HG03439 (cell line): ENCODE data around the gene MAP3K2.
A peak's percentile ranks its signal among the peaks of the same experiment; 100 is the strongest.
"Not testable (repeated sequence)": the region's sequence is repeated elsewhere in the genome, so short reads cannot be mapped to it uniquely, and the experiment has no call there.

Experiments
- ATAC-seq: cut with Tn5 transposase; IDR thresholded peaks from one replicate; pipeline ENCODE4 v1.9.1; 2021; ENCODE audit warnings: mild to moderate bottlenecking, moderate library complexity; ENCODE audit not compliant: unreplicated experiment

Gene MAP3K2

DNA sequence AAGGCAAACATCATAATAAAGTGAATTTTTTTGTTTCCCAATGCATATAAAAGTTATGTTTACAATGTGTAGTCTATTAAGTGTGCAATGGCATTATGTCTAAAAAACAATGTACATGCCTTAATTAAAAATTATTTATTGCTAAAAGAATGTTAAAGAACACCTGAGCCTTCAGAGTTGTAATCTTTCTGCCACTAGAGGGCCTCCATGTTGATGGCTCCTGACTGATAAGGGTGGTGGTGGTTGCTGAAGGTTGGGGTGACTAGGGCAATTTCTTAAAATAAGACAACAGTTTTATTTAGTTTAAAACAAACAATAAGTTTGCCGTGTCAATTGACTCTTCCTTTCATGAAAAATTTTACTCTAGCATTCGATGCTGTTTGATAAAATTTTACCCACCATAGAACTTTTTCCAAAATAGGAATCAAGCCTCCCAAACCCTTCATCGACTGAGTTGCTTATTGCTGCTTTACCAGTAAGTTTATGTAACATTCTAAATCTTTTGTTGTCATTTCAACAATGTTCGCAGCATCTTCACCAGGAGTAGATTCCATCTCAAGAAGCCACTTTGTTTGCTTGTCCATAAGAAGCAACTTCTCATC, 32.3 kb downstream of the MAP3K2 start:
- no peak for ATAC-seq

DNA sequence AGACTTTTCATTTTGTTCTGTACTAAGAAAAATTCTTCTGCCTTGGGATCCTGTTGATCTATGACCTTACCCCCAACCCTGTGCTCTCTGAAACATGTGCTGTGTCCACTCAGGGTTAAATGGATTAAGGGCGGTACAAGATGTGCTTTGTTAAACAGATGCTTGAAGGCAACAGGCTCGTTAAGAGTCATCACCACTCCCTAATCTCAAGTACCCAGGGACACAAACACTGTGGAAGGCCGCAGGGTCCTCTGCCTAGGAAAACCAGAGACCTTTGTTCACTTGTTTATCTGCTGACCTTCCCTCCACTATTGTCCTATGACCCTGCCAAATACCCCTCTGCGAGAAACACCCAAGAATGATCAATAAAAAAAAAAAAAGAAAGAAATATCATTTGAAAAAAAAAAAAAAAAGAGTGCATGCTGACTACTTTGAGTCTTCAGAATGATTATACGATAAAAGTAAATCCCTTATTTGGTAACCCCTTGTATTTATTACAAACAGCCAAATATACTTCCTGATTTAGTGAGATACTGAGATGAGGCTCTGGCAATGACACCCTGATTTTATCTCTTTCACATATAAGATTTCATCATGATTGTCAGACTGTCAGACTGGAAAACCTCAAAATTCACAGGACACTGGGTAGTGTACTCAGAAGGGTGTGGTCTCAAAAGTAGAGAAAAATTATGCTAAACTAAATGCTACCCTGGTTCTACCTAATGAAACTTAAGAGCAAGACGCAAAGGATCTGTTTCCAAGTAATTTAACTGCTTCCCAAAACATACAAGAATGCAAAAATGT, 33.7 kb downstream of the MAP3K2 start:
- not testable (repeated sequence) for ATAC-seq

DNA sequence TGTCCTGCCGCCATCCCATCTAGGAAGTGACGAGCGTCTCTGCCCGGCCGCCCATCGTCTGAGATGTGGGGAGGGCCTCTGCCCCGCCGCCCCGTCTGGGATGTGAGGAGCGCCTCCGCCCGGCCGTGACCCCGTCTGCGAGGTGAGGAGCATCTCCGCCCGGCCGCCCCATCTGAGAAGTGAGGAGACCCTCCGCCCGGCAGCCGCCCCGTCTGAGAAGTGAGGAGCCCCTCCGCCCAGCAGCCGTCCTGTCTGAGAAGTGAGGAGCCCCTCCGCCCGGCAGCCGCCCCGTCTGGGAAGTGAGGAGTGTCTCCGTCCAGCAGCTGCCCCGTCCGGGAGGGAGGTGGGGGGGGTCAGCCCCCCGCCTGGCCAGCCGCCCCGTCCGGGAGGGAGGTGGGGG, 34.6 kb downstream of the MAP3K2 start:
- ATAC-seq: not testable (repeated sequence)

DNA sequence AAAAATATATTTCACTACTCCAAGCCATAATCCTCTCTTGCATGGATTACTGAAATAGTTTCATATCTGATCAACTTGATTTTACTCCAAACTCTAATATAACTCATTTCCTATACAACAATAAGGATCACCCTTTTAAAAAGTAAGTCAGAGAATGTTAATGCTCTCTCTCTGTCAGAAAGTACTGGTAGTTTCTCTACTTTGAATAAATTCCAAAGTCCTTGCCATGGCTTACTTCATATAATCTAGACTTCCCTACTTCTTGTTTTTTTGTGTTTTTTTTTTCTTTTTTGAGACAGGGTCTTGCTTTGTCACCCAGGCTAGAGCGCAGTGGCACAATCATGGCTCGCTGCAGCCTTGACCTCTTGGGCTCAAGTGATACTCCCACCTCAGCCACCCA, 36.2 kb downstream of the MAP3K2 start:
- no peak for ATAC-seq

DNA sequence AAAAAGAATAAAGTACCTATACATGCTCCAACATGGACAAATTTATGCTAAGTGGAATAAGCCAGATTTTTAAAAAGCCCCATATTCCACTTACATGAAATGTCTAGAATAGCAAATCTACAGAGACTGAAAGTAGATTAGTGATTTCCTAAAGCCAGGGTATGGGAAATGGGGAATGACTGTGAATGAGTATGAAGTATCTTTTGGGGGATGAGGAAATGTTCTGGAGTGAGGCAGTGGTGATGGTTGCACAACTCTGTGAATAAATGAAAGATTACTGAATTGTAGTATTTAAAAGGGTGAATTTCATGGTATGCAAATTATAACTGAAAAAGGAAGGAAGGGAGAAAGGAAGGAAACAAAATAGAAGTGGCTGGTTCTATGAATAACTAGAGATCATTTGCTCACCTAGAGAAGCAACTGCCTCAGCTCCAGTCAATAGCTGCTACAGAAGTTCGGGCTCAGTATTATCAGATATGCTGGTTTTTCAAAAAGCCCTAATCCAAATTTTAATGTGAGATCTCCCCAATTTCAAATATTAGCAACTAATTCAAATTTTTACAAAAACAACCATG, 39.3 kb downstream of the MAP3K2 start:
- ATAC-seq: no peak

DNA sequence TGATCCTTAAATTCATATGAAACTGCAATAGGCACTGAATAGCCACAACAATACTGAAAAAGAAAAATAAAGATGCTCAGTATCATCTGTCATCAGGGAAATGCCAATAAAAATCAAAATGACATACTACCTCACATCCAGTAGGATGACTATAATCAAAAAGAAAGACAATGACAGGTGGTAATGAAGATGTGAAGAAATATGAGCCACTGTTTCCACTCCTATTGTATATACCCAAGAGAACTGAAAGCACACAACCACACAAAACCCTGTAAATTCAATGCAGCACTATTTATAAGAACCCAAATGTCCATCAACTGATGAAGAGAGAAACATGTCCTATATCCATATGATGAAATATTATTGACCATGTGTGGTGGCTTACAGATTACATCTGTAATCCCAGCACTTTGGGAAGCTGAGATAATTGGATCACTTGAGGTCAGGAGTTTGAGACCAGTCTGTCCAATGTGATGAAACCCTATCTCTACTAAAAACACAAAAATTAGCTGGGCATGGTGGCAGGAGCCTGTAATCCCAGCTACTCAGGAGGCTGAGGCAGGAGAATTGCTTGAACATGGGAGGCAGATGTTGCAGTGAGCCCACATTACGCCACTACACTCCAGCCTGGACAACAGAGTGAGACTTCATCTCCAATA, 39.9 kb downstream of the MAP3K2 start:
- no peak for ATAC-seq

DNA sequence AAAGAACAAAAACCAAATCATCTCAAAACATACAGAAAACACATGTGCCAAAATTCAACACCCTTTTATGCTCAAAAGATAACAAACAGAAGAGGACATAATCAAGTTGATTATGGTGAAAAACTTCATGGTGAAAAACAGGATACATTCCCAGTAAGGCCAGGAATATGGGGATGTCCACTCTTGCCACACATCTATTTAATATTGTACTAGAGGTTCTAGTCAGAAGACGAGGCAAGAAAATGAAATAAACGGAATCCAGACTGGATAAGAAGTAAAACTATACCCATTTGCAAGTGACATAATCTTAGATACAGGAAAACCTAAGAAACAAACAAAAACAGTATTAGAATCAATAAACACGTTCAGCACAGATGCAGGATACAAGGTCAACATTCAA, 40.8 kb downstream of the MAP3K2 start:
- no peak for ATAC-seq

DNA sequence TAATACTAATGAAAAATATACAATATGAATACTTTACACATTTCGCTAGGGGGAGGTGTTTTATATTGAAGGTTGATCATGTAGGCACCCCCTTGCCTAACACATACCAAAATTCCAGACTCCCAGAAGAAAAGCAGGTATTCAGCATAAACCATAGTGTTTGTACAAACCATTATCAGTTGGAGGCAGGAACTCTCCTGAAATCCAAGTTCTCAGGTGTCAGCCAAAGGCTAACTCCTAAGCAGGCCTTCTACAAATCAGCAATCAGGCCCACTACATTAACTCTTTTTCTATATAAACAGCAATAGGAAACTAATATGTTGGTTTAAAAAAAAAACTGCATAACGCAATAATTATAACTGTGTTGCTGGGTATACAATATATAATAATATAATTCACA, 44.5 kb downstream of the MAP3K2 start:
- no peak for ATAC-seq

DNA sequence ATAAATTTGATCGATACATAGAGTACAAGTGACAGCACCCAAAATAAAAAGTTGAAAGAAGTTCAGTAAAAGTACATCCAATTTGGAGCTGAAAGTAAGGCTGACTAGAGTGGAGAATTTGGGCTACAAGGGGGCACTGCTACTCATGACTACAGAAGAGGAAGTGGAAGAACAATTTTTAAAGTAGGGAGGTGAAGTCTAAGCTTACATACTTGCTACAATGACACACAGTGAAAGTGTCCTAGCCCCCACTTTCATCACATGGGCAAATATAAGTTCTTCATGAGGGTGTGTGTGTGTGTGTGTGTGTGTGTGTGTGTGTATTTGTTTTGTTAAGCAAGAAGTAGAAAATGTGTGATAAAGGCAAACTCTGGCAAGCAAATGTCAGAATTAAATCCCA, 45.7 kb downstream of the MAP3K2 start:
- ATAC-seq: no peak

DNA sequence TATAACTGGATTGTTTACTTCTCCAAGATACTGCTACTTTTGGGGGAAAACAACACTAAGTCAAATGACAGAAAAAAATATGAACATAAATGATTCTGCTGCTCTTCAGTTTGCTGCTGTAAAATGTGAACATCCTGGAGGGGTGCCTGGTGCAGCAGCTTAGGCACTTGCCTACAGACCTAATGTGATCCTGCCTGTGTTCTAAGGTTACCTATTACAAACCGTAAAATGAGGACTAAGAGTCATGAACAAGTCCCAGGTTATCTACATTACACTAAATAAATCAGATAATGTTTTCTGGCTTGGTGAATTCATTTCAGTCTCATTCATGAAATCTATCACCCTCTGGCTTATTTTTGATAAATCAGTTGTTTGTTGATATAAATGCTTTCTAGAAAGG, 55.4 kb downstream of the MAP3K2 start:
- ATAC-seq: no peak

DNA sequence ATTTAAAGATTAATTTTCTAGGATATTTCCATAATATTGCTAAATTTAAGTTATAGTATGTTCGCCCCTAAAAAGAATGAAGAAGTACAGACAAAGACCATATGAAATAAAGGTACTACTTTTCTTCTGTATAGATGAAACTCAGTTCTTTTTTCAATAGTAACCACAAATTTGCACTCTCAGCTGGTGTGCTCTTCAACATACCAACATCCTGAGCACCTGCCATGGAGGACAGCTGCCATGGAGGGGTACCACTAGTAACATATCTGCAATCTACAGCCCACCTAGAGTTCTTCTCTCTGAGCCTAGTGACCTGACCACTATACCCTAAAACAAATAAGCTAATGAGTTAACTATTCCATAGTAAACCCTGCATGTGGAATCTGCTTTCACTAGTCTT, 57.0 kb downstream of the MAP3K2 start:
- no peak for ATAC-seq

DNA sequence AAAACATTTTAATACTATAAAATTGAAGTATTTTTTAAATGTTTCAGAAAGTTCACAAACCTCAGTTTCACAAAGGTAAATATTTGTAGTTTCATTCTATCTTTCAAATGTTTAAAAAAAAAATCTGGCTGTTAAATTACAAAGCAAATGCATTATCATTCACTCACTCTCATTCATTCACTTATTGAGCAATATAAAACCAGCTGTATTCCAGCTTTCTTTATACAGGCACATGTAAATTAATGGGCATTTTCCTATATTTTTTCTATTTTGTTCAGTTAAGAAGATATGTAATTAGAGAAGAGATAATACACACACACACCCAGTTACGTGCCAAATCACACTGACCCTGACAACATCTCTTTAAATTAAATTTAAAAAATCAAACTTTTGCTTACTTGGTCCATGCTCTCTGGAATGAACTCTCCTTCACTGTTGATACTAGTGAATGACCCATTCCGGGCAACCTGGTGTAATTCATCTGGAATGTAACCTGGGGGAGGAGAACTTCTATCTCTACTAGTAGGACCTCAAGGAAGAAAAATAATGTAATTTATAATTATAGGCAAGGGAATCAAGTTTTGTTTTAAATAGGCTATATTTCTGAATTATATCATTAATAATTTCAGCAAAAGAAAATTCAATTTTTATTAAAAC, 61.4 kb downstream of the MAP3K2 start:
- ATAC-seq: no peak

DNA sequence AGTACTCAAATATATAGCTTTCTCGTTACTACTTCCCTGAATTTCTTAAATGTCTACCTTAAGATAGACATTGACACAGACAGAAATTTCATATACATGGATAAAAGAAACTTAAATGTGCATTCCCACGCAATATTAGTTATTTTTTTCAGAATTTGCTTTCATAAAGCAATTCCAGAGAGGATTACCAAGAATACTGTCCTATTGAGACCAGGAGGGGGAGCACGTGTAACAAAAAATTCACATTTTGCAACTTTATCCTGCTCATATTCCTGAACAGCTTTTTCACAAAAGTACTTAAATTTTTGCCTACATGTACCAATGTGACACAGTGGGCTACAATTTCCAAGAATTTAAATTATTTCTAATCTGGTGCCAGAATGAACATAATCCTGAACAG, 63.1 kb downstream of the MAP3K2 start:
- ATAC-seq: no peak

DNA sequence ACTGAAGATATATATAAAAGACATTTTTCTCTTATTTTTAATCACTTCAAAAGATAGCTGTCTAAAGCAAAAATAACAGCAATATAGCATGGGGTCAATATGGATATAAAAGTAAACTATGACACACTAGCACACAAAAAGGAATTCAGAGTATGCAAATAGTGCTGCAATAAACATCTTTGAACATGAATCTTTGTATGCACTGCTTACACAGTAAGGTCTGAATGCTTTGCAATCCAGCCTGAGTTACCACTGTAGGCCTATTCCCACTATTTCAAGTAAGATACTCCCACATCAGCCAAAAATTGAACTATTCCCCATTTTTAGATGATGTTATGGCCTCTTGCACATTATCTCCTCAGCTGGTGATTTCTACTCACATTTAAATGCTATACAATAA, 66.5 kb downstream of the MAP3K2 start:
- ATAC-seq: no peak

DNA sequence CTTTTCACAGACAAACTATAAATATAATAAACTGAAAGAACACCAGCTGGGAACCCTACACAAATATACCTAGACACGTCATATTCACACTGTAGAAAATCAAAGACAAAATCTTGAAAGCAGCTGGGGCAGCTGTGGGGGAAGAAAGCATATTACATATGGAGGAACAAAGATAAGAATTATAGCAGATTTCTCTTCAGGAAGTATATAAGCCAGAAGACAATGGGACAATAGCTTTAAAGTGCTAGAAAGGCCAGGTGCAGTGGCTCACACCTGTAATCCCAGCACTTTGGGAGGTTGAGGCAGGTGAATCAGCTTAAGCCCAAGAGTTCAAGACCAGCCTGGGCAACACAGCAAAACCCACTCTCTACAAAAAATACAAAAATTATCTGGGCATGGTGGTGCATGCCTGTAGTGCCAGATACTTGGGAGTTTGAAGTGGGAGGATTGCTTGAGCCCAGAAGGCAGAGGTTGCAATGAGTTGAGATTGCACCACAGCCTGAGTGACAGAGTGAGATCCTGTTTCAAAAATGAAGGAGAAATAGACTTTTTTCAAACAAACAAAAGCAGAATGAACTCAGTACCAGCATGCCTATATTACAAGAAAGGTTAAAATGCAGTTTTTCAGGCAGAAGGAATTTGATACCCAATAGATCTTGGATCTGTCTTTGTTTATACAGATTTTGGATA, 67.0 kb downstream of the MAP3K2 start:
- no peak for ATAC-seq

DNA sequence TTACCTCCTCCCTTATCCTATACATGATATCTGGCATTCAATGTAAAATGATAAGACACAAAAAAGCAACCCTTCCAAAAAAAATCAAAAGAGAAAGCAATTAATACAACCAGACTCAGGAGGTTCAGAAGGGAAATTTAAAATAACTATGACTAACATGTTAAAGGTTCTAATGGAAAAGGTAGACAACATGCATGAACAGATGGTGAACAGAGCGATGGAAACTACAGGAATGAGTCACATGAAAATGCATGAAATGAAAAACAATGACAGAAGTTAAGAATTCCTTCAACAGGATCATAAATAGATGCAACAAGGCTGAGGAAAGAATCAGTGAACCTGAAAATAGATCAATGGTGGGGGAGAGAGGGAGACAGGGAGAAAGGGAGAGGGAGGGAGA, 67.7 kb downstream of the MAP3K2 start:
- no peak for ATAC-seq

DNA sequence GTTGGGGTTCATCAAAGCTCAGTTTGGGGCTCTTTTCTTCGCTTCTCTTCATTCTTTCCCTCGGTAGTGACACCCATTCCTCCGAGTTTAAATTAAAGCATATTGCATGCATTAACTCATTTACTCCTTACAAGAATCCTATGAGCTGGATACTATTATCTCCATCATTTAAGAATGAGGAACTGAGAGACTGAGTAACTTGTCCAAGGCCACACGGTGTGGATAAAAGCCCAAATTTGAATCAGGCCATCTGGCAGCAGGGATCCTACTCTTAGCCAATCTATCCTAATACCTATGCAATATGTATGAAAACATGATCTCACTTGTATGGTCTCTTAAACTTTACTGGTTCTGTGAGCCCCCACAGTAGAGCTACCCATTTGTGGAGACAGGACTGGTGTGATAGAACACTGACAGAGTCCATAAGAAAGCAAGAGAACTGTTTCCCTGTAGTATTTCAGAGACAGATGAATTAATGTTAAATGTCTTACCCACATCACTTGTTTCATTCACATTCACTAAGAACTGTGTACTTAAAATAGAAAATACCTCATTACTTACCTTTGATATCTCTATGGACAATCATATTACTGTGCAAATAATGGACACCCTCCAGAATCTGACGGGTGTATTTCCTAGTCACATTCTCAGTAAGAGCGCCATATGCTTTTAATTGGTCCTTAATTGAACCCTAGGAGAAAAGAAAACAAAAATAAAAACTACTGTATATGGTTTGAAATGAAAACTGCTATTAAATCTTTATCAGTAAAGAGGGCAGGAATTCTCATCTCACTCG, 73.4 kb downstream of the MAP3K2 start:
- ATAC-seq: no peak

DNA sequence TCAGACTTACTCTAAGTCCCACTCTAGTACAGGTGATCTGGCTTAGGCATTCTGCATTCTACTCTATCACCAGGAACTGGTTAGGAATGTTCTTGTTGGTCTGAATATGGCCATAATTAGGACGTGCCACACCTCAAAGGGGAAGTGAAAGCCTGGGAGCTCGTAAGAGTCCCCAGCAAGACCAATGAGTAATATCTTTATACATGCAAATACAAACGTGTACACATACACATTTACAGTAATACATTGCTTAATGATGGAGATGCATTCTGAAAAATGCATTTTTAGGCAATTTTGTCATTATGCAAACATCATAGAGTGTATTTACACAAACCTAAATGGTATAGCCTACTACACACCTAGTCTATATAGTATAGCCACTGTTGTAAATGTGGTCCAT, 74.4 kb downstream of the MAP3K2 start:
- peak; percentile 90 for ATAC-seq

DNA sequence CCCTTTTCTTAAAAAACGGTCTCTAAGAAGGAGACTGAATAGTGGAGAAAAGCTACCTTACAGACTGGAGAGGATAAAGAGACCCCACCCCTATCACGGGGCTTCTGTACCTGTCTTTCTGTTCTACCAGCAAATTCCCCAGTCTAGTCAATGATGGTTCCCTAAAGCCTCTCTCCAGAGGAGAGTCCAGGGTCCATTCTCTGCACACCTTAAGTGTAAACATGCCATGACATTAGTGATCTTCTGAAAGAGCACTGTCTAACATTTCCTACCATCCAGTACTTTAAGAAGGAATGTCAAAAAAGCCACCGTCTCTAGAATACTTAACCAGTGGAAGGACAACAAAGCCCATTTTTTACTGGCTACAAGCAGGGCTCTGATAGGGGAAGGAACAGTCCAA, 76.8 kb downstream of the MAP3K2 start:
- ATAC-seq: no peak

DNA sequence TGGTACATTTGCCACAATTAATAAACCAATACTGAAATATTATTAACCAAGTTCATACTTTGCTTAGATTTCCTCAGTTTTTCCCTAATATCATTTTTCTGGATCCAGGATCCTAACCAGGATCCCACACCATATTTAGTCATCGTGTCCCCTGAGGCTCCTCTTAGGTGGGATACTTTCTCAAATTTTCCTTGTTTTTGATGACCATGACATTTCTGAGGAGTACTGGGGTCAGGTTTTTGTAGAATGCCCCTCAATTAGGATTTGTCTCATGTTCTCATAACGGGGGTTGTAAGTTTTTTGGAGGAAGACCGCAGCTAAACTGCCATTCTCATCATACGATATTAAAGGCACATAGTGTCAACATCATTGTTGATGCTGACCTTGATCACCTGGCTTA, 78.3 kb downstream of the MAP3K2 start:
- no peak for ATAC-seq
